ENCODE results near the gene SORCS3.

GRCh38 chr10:104791471-104791870, 150.4 kb downstream of the SORCS3 start:
- TF ChIP-seq CTCF (conservative IDR thresholded peaks at IDR 0.05): no peak
- TF ChIP-seq EZH2 (IDR thresholded peaks at IDR 0.05; ENCODE audit: low read depth): no peak
